ENCODE results near the gene KCNH2. TPM values are rescaled to one million over a fixed set of nuclear protein-coding genes. Genes with fewer than 3 reads are reported as not detected.

Gene KCNH2
- total and polyA plus RNA-seq, 7 donors = 0.46 to 107 (median 40.6) TPM

DNA sequence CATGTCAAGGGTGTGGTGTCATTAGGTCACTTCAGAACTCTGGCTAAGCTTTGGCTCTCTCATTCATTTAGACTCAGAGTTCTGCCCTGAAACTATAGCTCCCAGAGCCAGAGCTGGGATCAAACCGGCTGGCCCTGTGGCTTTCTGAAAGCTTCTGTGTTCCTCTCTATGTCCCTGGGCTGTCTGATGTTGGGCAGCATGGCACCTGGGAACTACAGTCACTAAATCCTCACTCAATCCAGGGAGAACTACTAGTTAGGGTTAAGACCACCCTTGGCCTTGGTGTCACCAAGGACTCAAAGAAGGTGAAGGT is 32.9 kb upstream of the KCNH2 start:
- H3K4me3 ChIP-seq = no peak overlapping the region
- TF ChIP-seq EP300 (IDR thresholded peaks at IDR 0.05) (no peak), POLR2A (IDR thresholded peaks at IDR 0.05) (no peak), POLR2AphosphoS5 (IDR thresholded peaks at IDR 0.05) (no peak)
- TF ChIP-seq, protein P1, sequence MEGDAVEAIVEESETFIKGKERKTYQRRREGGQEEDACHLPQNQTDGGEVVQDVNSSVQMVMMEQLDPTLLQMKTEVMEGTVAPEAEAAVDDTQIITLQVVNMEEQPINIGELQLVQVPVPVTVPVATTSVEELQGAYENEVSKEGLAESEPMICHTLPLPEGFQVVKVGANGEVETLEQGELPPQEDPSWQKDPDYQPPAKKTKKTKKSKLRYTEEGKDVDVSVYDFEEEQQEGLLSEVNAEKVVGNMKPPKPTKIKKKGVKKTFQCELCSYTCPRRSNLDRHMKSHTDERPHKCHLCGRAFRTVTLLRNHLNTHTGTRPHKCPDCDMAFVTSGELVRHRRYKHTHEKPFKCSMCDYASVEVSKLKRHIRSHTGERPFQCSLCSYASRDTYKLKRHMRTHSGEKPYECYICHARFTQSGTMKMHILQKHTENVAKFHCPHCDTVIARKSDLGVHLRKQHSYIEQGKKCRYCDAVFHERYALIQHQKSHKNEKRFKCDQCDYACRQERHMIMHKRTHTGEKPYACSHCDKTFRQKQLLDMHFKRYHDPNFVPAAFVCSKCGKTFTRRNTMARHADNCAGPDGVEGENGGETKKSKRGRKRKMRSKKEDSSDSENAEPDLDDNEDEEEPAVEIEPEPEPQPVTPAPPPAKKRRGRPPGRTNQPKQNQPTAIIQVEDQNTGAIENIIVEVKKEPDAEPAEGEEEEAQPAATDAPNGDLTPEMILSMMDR (IDR thresholded peaks at IDR 0.05) = no peak

DNA sequence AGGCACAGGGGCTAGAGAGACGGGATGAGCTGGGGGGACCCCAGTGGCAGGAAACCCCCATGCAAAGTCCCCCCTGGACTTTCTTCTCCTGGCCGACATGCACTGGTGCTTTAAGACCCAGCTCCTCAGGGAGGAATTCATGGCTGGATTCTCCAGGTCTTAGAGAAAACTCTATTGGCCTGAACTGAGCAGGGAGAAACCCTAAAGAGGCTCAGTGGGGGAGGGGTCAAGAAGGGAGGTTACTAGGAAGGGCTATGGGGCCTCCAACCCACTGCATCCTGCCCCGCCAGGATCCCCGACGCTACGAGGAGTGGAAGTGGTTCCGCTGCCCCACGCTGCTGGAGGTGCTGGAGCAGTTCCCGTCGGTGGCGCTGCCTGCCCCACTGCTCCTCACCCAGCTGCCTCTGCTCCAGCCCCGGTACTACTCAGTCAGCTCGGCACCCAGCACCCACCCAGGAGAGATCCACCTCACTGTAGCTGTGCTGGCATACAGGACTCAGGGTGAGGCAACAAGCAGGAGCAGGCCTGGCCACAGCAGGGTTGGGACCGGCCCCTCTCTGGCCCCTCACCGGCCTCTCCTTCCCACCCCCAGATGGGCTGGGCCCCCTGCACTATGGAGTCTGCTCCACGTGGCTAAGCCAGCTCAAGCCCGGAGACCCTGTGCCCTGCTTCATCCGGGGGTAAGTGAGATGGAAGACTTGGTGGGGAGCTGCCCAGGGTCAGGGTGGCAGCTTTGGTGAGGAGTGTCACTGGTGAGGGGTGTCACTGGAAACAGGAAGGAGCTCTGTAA is 32.4 kb upstream of the KCNH2 start:
- Histone ChIP-seq H3K9me3 (no peaks in the 10 kb centered on the region), H3K27me3 (peaks cover 20 to 65% (median 51%) of the 10 kb centered on the region in 3 donors), H3K4me3 (no peak overlapping the region), H3K4me1 (peaks cover 0 to 26% (median 15%) of the 10 kb centered on the region in 4 donors), H3K36me3 (no peaks in the 10 kb centered on the region), H3K27ac (no peak overlapping the region)
- no peak for DNase-seq
- TF ChIP-seq, protein P1 (IDR thresholded peaks at IDR 0.05) = no peak
- no peak for TF ChIP-seq POLR2A (IDR thresholded peaks at IDR 0.05)
- TF ChIP-seq POLR2AphosphoS5 (IDR thresholded peaks at IDR 0.05) = no peak
- no peak for TF ChIP-seq EP300 (IDR thresholded peaks at IDR 0.05)
- intact Hi-C loops (cut with DNase I) = no loop called here
- 44 to 79% methylated on average over 18 of the region's 18 CpGs for WGBS, 2 donors

More for the DNA sequence above, 32.9 kb upstream of the KCNH2 start:
- no peak for DNase-seq
- intact Hi-C loops (cut with DNase I) = no loop called here
- 62 to 65% methylated on average over 1 of the region's 1 CpG for WGBS, 2 donors
- peaks cover 0 to 26% (median 15%) of the 10 kb centered on the region in 4 donors for H3K4me1 ChIP-seq
- H3K36me3 ChIP-seq = no peaks in the 10 kb centered on the region
- H3K27ac ChIP-seq = no peak overlapping the region
- no peaks in the 10 kb centered on the region for H3K9me3 ChIP-seq
- peaks cover 20 to 70% (median 56%) of the 10 kb centered on the region in 3 donors for H3K27me3 ChIP-seq

DNA sequence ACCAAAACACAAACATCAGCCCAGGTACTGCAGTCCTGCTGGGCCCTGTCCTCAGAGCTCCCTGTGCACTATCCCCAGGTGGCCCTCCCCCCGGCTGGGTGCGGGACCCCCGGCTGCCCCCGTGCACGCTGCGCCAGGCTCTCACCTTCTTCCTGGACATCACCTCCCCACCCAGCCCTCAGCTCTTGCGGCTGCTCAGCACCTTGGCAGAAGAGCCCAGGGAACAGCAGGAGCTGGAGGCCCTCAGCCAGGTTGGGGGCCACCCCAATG is 31.9 kb upstream of the KCNH2 start:
- intact Hi-C loops (cut with DNase I) = no loop called here
- DNase-seq = no peak
- WGBS, 2 donors = 51 to 64% methylated on average over 7 of the region's 7 CpGs
- Histone ChIP-seq H3K9me3 (no peaks in the 10 kb centered on the region), H3K4me3 (no peak overlapping the region), H3K27me3 (peaks cover 17 to 59% (median 47%) of the 10 kb centered on the region in 3 donors), H3K27ac (no peak overlapping the region), H3K4me1 (peaks cover 0 to 26% (median 15%) of the 10 kb centered on the region in 4 donors), H3K36me3 (no peaks in the 10 kb centered on the region)
- TF ChIP-seq POLR2A (IDR thresholded peaks at IDR 0.05) = no peak
- TF ChIP-seq POLR2AphosphoS5 (IDR thresholded peaks at IDR 0.05) = no peak
- TF ChIP-seq EP300 (IDR thresholded peaks at IDR 0.05) = no peak
- TF ChIP-seq, protein P1 (IDR thresholded peaks at IDR 0.05) = no peak

DNA sequence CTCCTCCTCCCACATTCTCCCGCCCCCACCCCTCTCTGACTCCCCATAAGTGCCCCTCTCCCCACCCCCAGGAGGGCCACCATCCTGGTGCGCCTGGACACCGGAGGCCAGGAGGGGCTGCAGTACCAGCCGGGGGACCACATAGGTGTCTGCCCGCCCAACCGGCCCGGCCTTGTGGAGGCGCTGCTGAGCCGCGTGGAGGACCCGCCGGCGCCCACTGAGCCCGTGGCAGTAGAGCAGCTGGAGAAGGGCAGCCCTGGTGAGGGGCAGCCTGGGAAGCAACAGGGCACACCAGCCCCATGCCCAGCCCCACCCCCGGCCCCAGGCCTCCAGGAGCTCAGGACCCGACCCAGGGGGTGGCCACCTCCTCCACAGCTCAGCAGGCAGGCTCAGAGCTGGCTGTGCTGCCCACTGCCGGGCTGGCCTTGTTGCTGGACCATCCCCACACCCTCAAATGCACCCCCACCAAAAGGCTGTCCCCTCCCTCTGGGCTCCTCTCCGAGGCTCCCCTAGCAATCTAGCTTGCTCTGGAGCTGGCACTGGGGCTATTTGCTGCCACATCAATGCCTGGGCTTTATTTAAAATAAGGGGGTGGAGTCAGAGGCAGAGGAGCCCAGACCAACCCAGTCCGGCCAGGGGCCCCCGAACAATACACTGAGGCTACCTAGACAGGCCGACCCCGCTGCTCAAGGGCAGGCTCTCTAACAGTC is 31.4 kb upstream of the KCNH2 start:
- WGBS, 2 donors = 80 to 86% methylated on average over 22 of the region's 22 CpGs
- H3K4me1 ChIP-seq = peaks cover 0 to 26% (median 15%) of the 10 kb centered on the region in 4 donors
- intact Hi-C loops (cut with DNase I) = loop anchor here (5.0 kb wide), 1 partner anchor 232 kb away; no protein-coding TSS in a partner anchor
- peaks cover 15 to 54% (median 42%) of the 10 kb centered on the region in 3 donors for H3K27me3 ChIP-seq
- H3K4me3 ChIP-seq = no peak overlapping the region
- DNase-seq = no peak
- no peak overlapping the region for H3K27ac ChIP-seq
- H3K36me3 ChIP-seq = no peaks in the 10 kb centered on the region
- no peak for TF ChIP-seq EP300 (IDR thresholded peaks at IDR 0.05)
- TF ChIP-seq POLR2A (IDR thresholded peaks at IDR 0.05) = no peak
- no peak for TF ChIP-seq POLR2AphosphoS5 (IDR thresholded peaks at IDR 0.05)
- no peaks in the 10 kb centered on the region for H3K9me3 ChIP-seq
